ENCODE results near the gene CTNS.

- TF ChIP-seq, protein P1, sequence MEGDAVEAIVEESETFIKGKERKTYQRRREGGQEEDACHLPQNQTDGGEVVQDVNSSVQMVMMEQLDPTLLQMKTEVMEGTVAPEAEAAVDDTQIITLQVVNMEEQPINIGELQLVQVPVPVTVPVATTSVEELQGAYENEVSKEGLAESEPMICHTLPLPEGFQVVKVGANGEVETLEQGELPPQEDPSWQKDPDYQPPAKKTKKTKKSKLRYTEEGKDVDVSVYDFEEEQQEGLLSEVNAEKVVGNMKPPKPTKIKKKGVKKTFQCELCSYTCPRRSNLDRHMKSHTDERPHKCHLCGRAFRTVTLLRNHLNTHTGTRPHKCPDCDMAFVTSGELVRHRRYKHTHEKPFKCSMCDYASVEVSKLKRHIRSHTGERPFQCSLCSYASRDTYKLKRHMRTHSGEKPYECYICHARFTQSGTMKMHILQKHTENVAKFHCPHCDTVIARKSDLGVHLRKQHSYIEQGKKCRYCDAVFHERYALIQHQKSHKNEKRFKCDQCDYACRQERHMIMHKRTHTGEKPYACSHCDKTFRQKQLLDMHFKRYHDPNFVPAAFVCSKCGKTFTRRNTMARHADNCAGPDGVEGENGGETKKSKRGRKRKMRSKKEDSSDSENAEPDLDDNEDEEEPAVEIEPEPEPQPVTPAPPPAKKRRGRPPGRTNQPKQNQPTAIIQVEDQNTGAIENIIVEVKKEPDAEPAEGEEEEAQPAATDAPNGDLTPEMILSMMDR (conservative IDR thresholded peaks at IDR 0.05) = no peak
- TF ChIP-seq ZFX (IDR thresholded peaks at IDR 0.05) = no peak
These were observed 5.3 kb downstream of the CTNS start for GRCh38 chr17:3641717-3642486.
